Measurements from ENCODE around the gene WNT2. TPM values are rescaled to one million over a fixed set of nuclear protein-coding genes. Genes with fewer than 3 reads are reported as not detected.

WNT2 gene
- total and polyA plus RNA-seq, 2 of the 4 experiments (the other 2 are of a cell fraction): 1.8 to 1.9 TPM

DNA sequence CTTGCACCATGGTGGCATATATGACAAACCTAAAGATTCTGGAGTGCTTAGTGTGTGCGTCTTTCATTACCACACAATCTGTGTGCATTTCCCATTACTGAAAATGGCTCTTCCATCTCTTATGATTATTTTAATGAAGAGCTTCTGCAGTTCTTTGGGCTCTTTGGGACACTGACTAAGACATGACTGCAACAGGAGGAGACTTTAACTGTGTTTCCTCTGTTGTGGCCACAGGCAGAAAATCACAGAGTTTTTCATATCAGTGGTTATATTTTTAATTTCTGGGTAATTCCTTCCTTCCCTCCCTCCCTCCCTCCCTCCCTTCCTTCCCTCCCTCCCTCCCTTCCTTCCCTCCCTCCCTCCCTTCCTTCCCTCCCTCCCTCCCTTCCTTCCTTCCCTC is 58.1 kb downstream of the WNT2 start:
- 0 out of 2 replicates have a peak overlapping the region, but pooled peaks have one; percentile 46 for H4K5ac ChIP-seq (ENCODE audit: low read depth, low read length)
- H3K14ac ChIP-seq (replicated peaks; ENCODE audit: low read depth, low read length): no peak overlapping the region
- in situ Hi-C loops (cut with MboI; ENCODE audit: low sequenced_read_pairs): no loop called here
- peaks cover 4% of the 10 kb centered on the region for H3K4me1 ChIP-seq (ENCODE audit: control insufficient read depth, insufficient read depth, low read length)
- ChIA-PET POLR2A (ENCODE audit: unreplicated experiment) (no interaction called here), CTCF (no interaction called here)
- no peak overlapping the region for H2BK5ac ChIP-seq (ENCODE audit: low read depth, low read length, poor library complexity, severe bottlenecking)
- no peak overlapping the region for H4K8ac ChIP-seq (ENCODE audit: low read depth in 2 of 2, low read length in 2 of 2)
- H3K9ac ChIP-seq (ENCODE audit: low read depth, low read length): no peak overlapping the region
- no peak overlapping the region for H3K27ac ChIP-seq (ENCODE audit: insufficient read depth, low read length)
- H2BK120ac ChIP-seq (ENCODE audit: low read depth, low read length): peak overlapping the region; percentile 28; the same call in 1 of the 2 replicates
- no peak overlapping the region for H2AFZ ChIP-seq (replicated peaks; ENCODE audit: low read length, poor library complexity)
- H3K18ac ChIP-seq (ENCODE audit: low read depth, low read length): peak overlapping the region; percentile 73; the same call in 1 of the 2 replicates
- no TSS peak for BruUV-seq (replicated peaks)
- H3K4me2 ChIP-seq (ENCODE audit: low read depth, low read length): no peak overlapping the region
- no peak overlapping the region for H3K4me3 ChIP-seq (ENCODE audit: insufficient read depth, low read depth, low read length)
- H3K79me1 ChIP-seq (ENCODE audit: low read depth in 1 of 2, low read length in 2 of 2): no peaks in the 10 kb centered on the region
- H3K27me3 ChIP-seq (ENCODE audit: control insufficient read depth, insufficient read depth, low read length): no peaks in the 10 kb centered on the region
- H2BK20ac ChIP-seq (ENCODE audit: low read depth, low read length): peak overlapping the region; percentile 22; the same call in 1 of the 2 replicates
- no peak for ATAC-seq (ENCODE audit: low read depth)
- no peak overlapping the region for H3K56ac ChIP-seq (ENCODE audit: extremely low read depth, insufficient read depth, low read length)
- no peak overlapping the region for H3K4ac ChIP-seq (ENCODE audit: low read depth, low read length)
- peaks cover 3% of the 10 kb centered on the region; the same call in 1 of the 2 replicates for H3K9me3 ChIP-seq (ENCODE audit: control insufficient read depth, insufficient read depth, low read length)
- H2AK9ac ChIP-seq (replicated peaks; ENCODE audit: low read depth, low read length, poor library complexity): no peak overlapping the region
- H3K36me3 ChIP-seq (ENCODE audit: control insufficient read depth, insufficient read depth, low read length): no peaks in the 10 kb centered on the region
- dilution Hi-C loops (cut with HindIII; ENCODE audit: low sequenced_read_pairs, unreplicated experiment): no loop called here
- intact Hi-C loops (cut with micrococcal nuclease): loop anchor here (5.0 kb wide), 1 partner anchor 37 kb away; no protein-coding TSS in a partner anchor
- TF ChIP-seq MAZ (IDR thresholded peaks at IDR 0.05; ENCODE audit: borderline replicate concordance, low read depth, low read length) (no peak), MXI1 (IDR thresholded peaks at IDR 0.05; ENCODE audit: borderline replicate concordance, low read depth, low read length) (no peak), RAD21 (IDR thresholded peaks at IDR 0.05; ENCODE audit: low read length) (no peak), USF2 (IDR thresholded peaks at IDR 0.05; ENCODE audit: low read depth, low read length) (no peak), MAFK (IDR thresholded peaks at IDR 0.05; ENCODE audit: low read depth, low read length) (no peak), SMC3 (IDR thresholded peaks at IDR 0.05; ENCODE audit: low read depth, low read length) (no peak), CEBPB (IDR thresholded peaks at IDR 0.05; ENCODE audit: low read depth, low read length) (no peak), RCOR1 (IDR thresholded peaks at IDR 0.05; ENCODE audit: insufficient replicate concordance, low read length) (no peak), NFE2L2 (IDR thresholded peaks at IDR 0.05; ENCODE audit: low read depth, low read length) (no peak), CTCF (conservative IDR thresholded peaks at IDR 0.05; ENCODE audit: low read depth, low read length) (no peak)
- no peak for DNase-seq
- no peaks in the 10 kb centered on the region for H3K9me1 ChIP-seq (ENCODE audit: insufficient read depth, low read length)
- no peak overlapping the region for H3K23ac ChIP-seq (ENCODE audit: low read depth, low read length)
- H4K20me1 ChIP-seq (ENCODE audit: insufficient read depth, low read length): no peaks in the 10 kb centered on the region
- H2AK5ac ChIP-seq (ENCODE audit: low read depth, low read length): no peak overlapping the region
- H4K91ac ChIP-seq (ENCODE audit: insufficient read depth, low read depth, low read length): peak overlapping the region; percentile 24; the same call in 1 of the 2 replicates
- no peak overlapping the region for H2BK15ac ChIP-seq (ENCODE audit: low read depth, low read length)
- WGBS, 2 experiments (ENCODE audit: extremely low coverage in 2 of 2, insufficient read length in 1 of 2): no CpG with 5 or more reads among the region's 1 CpG
